NCI-H2107 treated with DMSO at 0.1 percent for 48 hours (cell line): ENCODE measurements around the gene ZNF132.

ENCODE experiments used
- DNase-seq: peaks from one replicate; lab custom pipeline; 2025; ENCODE audit not compliant: unreplicated experiment; lab: John Stamatoyannopoulos, UW

The ZNF132 gene

GRCh38 chr19:58392945-58393724 lies 46.8 kb downstream of the ZNF132 start:
- no peak for DNase-seq

GRCh38 chr19:58388175-58388526 lies 51.8 kb downstream of the ZNF132 start:
- no peak for DNase-seq

- no peak for DNase-seq
Observed at GRCh38 chr19:58387338-58388174, 52.4 kb downstream of the ZNF132 start.

- DNase-seq = peak; percentile 93
Observed at GRCh38 chr19:58386576-58387337, 53.2 kb downstream of the ZNF132 start, which contains the start of gene RPS5. Gene RPS5, plus strand, starts transcription at chr19:58387269. Its CDS starts 869 bp downstream, at chr19:58388138.

- DNase-seq = no peak
Observed at GRCh38 chr19:58385891-58386575, 53.9 kb downstream of the ZNF132 start.

- no peak for DNase-seq
Observed at GRCh38 chr19:58385313-58385890, 54.6 kb downstream of the ZNF132 start.

GRCh38 chr19:58382997-58383603 lies 56.9 kb downstream of the ZNF132 start:
- DNase-seq = no peak
